ENCODE results near the gene PAK3. TPM values are rescaled to one million over a fixed set of nuclear protein-coding genes. Genes with fewer than 3 reads are reported as not detected.

Gene PAK3
- total and polyA plus RNA-seq, 2 of the 4 experiments (the other 2 are of a cell fraction): 0.22 to 0.36 TPM

DNA sequence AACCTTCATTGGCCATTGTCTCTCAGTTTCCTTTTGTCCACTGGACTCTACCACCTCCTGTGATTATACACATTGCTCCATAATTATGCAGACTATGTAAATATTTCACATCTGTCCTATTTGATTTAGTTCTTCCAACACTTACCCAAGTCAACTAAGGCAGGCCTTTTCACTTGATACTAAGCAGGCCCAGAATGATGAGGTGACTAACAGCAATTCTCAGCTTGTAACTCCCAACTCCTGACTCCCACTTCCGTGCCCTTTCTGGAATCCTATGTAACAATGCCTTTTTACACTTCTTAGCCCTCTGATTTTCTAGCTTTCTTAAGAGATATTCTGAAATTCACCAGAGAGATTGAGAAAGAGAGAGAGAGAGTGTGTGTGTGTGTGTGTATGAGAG is 6.6 kb downstream of the PAK3 start:
- Histone ChIP-seq H3K27ac (ENCODE audit: insufficient read depth, low read length) (no peak overlapping the region), H2AK9ac (replicated peaks; ENCODE audit: low read depth, low read length, poor library complexity) (no peak overlapping the region), H3K4me1 (ENCODE audit: control insufficient read depth, insufficient read depth, low read length) (no peaks in the 10 kb centered on the region), H2BK5ac (ENCODE audit: low read depth, low read length, poor library complexity, severe bottlenecking) (no peak overlapping the region), H3K23ac (ENCODE audit: low read depth, low read length) (no peak overlapping the region), H4K5ac (ENCODE audit: low read depth, low read length) (no peak overlapping the region), H3K9ac (ENCODE audit: low read depth, low read length) (no peak overlapping the region), H2AK5ac (ENCODE audit: low read depth, low read length) (no peak overlapping the region), H3K27me3 (ENCODE audit: control insufficient read depth, insufficient read depth, low read length) (peaks cover 16% of the 10 kb centered on the region), H3K4ac (ENCODE audit: low read depth, low read length) (no peak overlapping the region), H2BK120ac (ENCODE audit: low read depth, low read length) (no peak overlapping the region), H3K79me1 (ENCODE audit: low read depth in 1 of 2, low read length in 2 of 2) (no peaks in the 10 kb centered on the region), H3K9me1 (ENCODE audit: insufficient read depth, low read length) (no peaks in the 10 kb centered on the region), H2AFZ (replicated peaks; ENCODE audit: low read length, poor library complexity) (no peak overlapping the region), H3K4me3 (ENCODE audit: insufficient read depth, low read depth, low read length) (no peak overlapping the region), H3K56ac (ENCODE audit: extremely low read depth, insufficient read depth, low read length) (no peak overlapping the region), H3K36me3 (ENCODE audit: control insufficient read depth, insufficient read depth, low read length) (no peaks in the 10 kb centered on the region), H2BK20ac (ENCODE audit: low read depth, low read length) (no peak overlapping the region), H3K18ac (ENCODE audit: low read depth, low read length) (no peak overlapping the region), H3K4me2 (ENCODE audit: low read depth, low read length) (no peak overlapping the region), H2BK15ac (ENCODE audit: low read depth, low read length) (no peak overlapping the region), H3K9me3 (ENCODE audit: control insufficient read depth, insufficient read depth, low read length) (no peaks in the 10 kb centered on the region), H4K20me1 (ENCODE audit: insufficient read depth, low read length) (no peaks in the 10 kb centered on the region; the same call in 1 of the 2 replicates), H4K8ac (ENCODE audit: low read depth in 2 of 2, low read length in 2 of 2) (no peak overlapping the region), H4K91ac (ENCODE audit: insufficient read depth, low read depth, low read length) (no peak overlapping the region), H3K14ac (replicated peaks; ENCODE audit: low read depth, low read length) (no peak overlapping the region)
- BruUV-seq (replicated peaks): no TSS peak
- in situ Hi-C loops (cut with MboI; ENCODE audit: low sequenced_read_pairs): no loop called here
- intact Hi-C loops (cut with micrococcal nuclease): loop anchor here (5.0 kb wide), 2 partner anchors 140 to 250 kb away; no protein-coding TSS in a partner anchor
- ChIA-PET CTCF (no interaction called here), POLR2A (ENCODE audit: unreplicated experiment) (no interaction called here)
- TF ChIP-seq CEBPB (IDR thresholded peaks at IDR 0.05; ENCODE audit: low read depth, low read length) (no peak), MAZ (IDR thresholded peaks at IDR 0.05; ENCODE audit: borderline replicate concordance, low read depth, low read length) (no peak), POLR2A (IDR thresholded peaks at IDR 0.05; ENCODE audit: low read depth, low read length) (no peak), CTCF (conservative IDR thresholded peaks at IDR 0.05; ENCODE audit: low read depth, low read length) (no peak), NFE2L2 (IDR thresholded peaks at IDR 0.05; ENCODE audit: low read depth, low read length) (no peak), RAD21 (IDR thresholded peaks at IDR 0.05; ENCODE audit: low read length) (no peak), RFX5 (IDR thresholded peaks at IDR 0.05; ENCODE audit: low read depth, low read length) (no peak), RCOR1 (IDR thresholded peaks at IDR 0.05; ENCODE audit: insufficient replicate concordance, low read length) (no peak), FOS (IDR thresholded peaks at IDR 0.05; ENCODE audit: low read depth, low read length) (no peak), MAFK (IDR thresholded peaks at IDR 0.05; ENCODE audit: low read depth, low read length) (no peak)
- TF ChIP-seq, protein P1, sequence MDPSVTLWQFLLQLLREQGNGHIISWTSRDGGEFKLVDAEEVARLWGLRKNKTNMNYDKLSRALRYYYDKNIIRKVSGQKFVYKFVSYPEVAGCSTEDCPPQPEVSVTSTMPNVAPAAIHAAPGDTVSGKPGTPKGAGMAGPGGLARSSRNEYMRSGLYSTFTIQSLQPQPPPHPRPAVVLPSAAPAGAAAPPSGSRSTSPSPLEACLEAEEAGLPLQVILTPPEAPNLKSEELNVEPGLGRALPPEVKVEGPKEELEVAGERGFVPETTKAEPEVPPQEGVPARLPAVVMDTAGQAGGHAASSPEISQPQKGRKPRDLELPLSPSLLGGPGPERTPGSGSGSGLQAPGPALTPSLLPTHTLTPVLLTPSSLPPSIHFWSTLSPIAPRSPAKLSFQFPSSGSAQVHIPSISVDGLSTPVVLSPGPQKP (IDR thresholded peaks at IDR 0.05; ENCODE audit: borderline replicate concordance, low read depth, low read length): no peak
- no CpG with 5 or more reads among the region's 1 CpG for WGBS, 2 experiments (ENCODE audit: extremely low coverage in 2 of 2, insufficient read length in 1 of 2)
- dilution Hi-C loops (cut with HindIII; ENCODE audit: low sequenced_read_pairs, unreplicated experiment): no loop called here
- DNase-seq (no peak), ATAC-seq (ENCODE audit: low read depth) (no peak)
